Hepatocyte (in vitro differentiated cells): ENCODE data around the gene PRM2.

Source experiments
- EZH2 ChIP-seq: fragments of 200-600 bp; sonication (generic); IDR thresholded peaks from 2 replicates; pipeline ENCODE4 v1.6.1; 2016; ENCODE audit warnings: antibody characterized with exemption, mild to moderate bottlenecking, borderline replicate concordance
- EZH2phosphoT487 ChIP-seq: fragments of 200-600 bp; sonication (generic); IDR thresholded peaks from one replicate; pipeline ENCODE4 v1.6.1; 2018; ENCODE audit warnings: antibody characterized with exemption, mild to moderate bottlenecking, low read depth, moderate library complexity; ENCODE audit not compliant: unreplicated experiment, severe bottlenecking
- TF ChIP-seq, protein P1 (sequence below): fragments of 200-600 bp; sonication (generic); IDR thresholded peaks from 2 replicates; pipeline ENCODE4 v1.5.1; 2016; ENCODE audit warnings: antibody characterized with exemption, mild to moderate bottlenecking; ENCODE audit not compliant: poor library complexity

DNA sequence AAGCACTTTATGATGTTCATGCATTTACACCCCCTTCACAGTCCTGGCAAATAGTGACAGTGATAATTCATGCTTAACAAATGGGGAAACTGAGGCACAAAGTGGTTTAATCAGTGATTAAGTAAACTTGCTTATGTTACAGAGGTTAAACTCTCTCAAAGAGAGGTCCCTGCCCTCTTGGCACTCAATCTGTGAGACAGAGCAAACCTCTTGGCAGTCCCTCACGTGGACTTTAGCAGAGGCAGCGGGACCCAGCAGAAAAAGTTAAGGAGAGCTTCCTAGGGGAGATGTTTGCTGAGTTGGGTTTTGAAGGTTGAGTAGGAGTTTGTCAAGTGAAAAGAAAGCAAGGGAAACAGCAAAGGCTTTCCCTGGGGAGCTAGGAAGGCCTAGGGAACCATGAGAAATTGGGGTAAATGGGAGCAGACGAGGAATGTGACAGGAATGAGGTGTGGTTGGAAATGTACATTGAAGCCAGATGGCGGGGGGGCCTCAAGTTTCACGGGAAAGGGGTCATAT lies 31.0 kb downstream of the PRM2 start:
- TF ChIP-seq, protein P1, sequence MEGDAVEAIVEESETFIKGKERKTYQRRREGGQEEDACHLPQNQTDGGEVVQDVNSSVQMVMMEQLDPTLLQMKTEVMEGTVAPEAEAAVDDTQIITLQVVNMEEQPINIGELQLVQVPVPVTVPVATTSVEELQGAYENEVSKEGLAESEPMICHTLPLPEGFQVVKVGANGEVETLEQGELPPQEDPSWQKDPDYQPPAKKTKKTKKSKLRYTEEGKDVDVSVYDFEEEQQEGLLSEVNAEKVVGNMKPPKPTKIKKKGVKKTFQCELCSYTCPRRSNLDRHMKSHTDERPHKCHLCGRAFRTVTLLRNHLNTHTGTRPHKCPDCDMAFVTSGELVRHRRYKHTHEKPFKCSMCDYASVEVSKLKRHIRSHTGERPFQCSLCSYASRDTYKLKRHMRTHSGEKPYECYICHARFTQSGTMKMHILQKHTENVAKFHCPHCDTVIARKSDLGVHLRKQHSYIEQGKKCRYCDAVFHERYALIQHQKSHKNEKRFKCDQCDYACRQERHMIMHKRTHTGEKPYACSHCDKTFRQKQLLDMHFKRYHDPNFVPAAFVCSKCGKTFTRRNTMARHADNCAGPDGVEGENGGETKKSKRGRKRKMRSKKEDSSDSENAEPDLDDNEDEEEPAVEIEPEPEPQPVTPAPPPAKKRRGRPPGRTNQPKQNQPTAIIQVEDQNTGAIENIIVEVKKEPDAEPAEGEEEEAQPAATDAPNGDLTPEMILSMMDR: no peak
- TF ChIP-seq EZH2phosphoT487 (no peak), EZH2 (no peak)
